Measurements from ENCODE around the gene ATXN7.

DNA sequence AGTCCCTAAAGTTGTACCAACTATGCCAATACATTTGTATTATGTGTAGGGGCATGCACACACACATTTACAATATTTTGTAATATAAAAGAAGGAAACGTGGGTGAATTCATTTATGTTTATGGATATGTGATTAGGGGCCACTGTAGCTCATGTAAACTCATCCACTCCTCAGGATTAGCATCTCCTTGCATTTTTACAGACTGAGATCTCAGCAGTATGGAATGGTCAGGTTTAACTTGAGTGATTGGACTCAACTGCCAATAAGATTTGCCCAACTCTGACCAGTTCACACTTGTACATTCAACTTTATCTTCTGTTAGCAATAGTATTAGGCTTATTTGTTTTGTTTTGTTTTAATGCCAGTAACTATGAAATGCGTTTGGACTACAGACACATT, 123.2 kb downstream of the ATXN7 start:
- TF ChIP-seq, protein P1, sequence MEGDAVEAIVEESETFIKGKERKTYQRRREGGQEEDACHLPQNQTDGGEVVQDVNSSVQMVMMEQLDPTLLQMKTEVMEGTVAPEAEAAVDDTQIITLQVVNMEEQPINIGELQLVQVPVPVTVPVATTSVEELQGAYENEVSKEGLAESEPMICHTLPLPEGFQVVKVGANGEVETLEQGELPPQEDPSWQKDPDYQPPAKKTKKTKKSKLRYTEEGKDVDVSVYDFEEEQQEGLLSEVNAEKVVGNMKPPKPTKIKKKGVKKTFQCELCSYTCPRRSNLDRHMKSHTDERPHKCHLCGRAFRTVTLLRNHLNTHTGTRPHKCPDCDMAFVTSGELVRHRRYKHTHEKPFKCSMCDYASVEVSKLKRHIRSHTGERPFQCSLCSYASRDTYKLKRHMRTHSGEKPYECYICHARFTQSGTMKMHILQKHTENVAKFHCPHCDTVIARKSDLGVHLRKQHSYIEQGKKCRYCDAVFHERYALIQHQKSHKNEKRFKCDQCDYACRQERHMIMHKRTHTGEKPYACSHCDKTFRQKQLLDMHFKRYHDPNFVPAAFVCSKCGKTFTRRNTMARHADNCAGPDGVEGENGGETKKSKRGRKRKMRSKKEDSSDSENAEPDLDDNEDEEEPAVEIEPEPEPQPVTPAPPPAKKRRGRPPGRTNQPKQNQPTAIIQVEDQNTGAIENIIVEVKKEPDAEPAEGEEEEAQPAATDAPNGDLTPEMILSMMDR (IDR thresholded peaks at IDR 0.05), result no peak
- TF ChIP-seq POLR2AphosphoS5 (IDR thresholded peaks at IDR 0.05; ENCODE audit: insufficient read depth in 1 of 2, low read depth in 1 of 2) (no peak), POLR2A (IDR thresholded peaks at IDR 0.05) (no peak)
